Keratinocyte (primary cell): Measurements from ENCODE around the gene ABCC9. TPM values are rescaled to one million over a fixed set of nuclear protein-coding genes. Genes with fewer than 3 reads are reported as not detected.

Experiments used
- DNase-seq: peaks from one replicate; pipeline ENCODE4 v3.0.0-alpha.2; 2011; ENCODE audit warnings: low read depth, missing footprints, low spot score
- FAIRE-seq: peaks from 2 replicates; lab custom pipeline; 2011; peaks lifted over from hg19 to GRCh38; lab: Jason Lieb, UNC
- H2AFZ ChIP-seq: 2 replicates; pipeline ENCODE4 v1.6.0; 2012; ENCODE audit warnings: low read length, control low read depth, inconsistent platforms; ENCODE audit not compliant: control insufficient read depth
- H3K27ac ChIP-seq: 2 replicates; pipeline ENCODE4 v1.5.1; 2011; ENCODE audit warnings: low read length; ENCODE audit not compliant: control insufficient read depth, insufficient read depth
- H3K27me3 ChIP-seq: 3 replicates; pipeline ENCODE4 v1.6.0; 2011; ENCODE audit warnings: low read length; ENCODE audit not compliant: control insufficient read depth, insufficient read depth; ENCODE audit errors: extremely low read depth
- H3K36me3 ChIP-seq, 2 experiments: 2 replicates in 1 of 2; 3 replicates in 1 of 2; pipeline ENCODE4 v1.5.1; 2011; ENCODE audit warnings: low read length in 2 of 2, mild to moderate bottlenecking in 1 of 2; ENCODE audit not compliant: control insufficient read depth in 2 of 2, insufficient read depth in 2 of 2; ENCODE audit errors: extremely low read depth in 1 of 2
- H3K4me1 ChIP-seq: 3 replicates; pipeline ENCODE4 v1.5.1; 2011; ENCODE audit warnings: low read length; ENCODE audit not compliant: control insufficient read depth, insufficient read depth; ENCODE audit errors: extremely low read depth
- H3K4me2 ChIP-seq: 3 replicates; pipeline ENCODE4 v1.6.0; 2011; ENCODE audit warnings: low read depth, low read length; ENCODE audit not compliant: control insufficient read depth, insufficient read depth; ENCODE audit errors: extremely low read depth
- H3K4me3 ChIP-seq, 3 experiments: fragments of 200-600 bp in 1 of 3; sonication (generic) in 1 of 3; 2 replicates in 2 of 3; 3 replicates in 1 of 3; pipeline ENCODE4 v1.5.1; 2011 to 2016; ENCODE audit warnings: low read length in 3 of 3, mild to moderate bottlenecking in 3 of 3, control low read depth in 2 of 3, inconsistent platforms in 1 of 3, low read depth in 1 of 3, mixed read lengths in 1 of 3, mixed run types in 1 of 3, moderate library complexity in 1 of 3; ENCODE audit not compliant: control insufficient read depth in 2 of 3, insufficient read depth in 2 of 3; ENCODE audit errors: extremely low read depth in 1 of 3
- H3K79me2 ChIP-seq: 2 replicates; pipeline ENCODE4 v1.6.0; 2012; ENCODE audit warnings: low read length; ENCODE audit not compliant: control insufficient read depth, insufficient read depth
- H3K9ac ChIP-seq: 3 replicates; pipeline ENCODE4 v1.6.0; 2011; ENCODE audit warnings: low read length; ENCODE audit not compliant: control insufficient read depth, insufficient read depth; ENCODE audit errors: extremely low read depth
- H3K9me1 ChIP-seq: 3 replicates; pipeline ENCODE4 v1.6.0; 2011; ENCODE audit warnings: low read length; ENCODE audit not compliant: control insufficient read depth, insufficient read depth; ENCODE audit errors: extremely low read depth
- H3K9me3 ChIP-seq: 2 replicates; pipeline ENCODE4 v1.5.1; 2012; ENCODE audit warnings: low read depth, low read length; ENCODE audit not compliant: control insufficient read depth
- H4K20me1 ChIP-seq: 3 replicates; pipeline ENCODE4 v1.6.0; 2011; ENCODE audit warnings: low read length; ENCODE audit not compliant: control insufficient read depth, insufficient read depth; ENCODE audit errors: extremely low read depth
- CTCF ChIP-seq, 3 experiments: IDR thresholded peaks in 1 of 3; conservative IDR thresholded peaks in 1 of 3; optimal IDR thresholded peaks in 1 of 3; 2 replicates in 2 of 3; 3 replicates in 1 of 3; pipeline versions ENCODE3 to v1.5.1; 2011; ENCODE audit warnings: low read length in 3 of 3, mild to moderate bottlenecking in 3 of 3, moderate library complexity in 2 of 3, control low read depth in 1 of 3, inconsistent platforms in 1 of 3; ENCODE audit not compliant: insufficient read depth in 2 of 3; ENCODE audit errors: extremely low read depth in 1 of 3
- EZH2 ChIP-seq: IDR thresholded peaks from one replicate; pipeline ENCODE4 v1.6.1; 2012; ENCODE audit warnings: inconsistent platforms, mild to moderate bottlenecking, low read length, moderate library complexity
- dilution Hi-C: fragments of 300-500 bp; cut with MboI; formaldehyde crosslinking; loops from one replicate; pipeline ENCODE4 v1.7.0; 2020; ENCODE audit warnings: low sequenced_read_pairs; ENCODE audit not compliant: extremely low pct_ligation_motif_present
- polyA plus RNA-seq, 5 experiments: library from polyadenylated mRNA; depleted of rRNA in 3 of 5; stranded (reverse) in 3 of 5; stranded (forward) in 1 of 5; unstranded in 1 of 5; fragments of >200 nt; gene quantifications; 1 replicate in 1 of 5; 2 replicates in 3 of 5; 3 replicates in 1 of 5; pipeline versions ENCODE4 v1.2.1 to v1.2.3, GENCODE V29; 2011 to 2012; ENCODE audit warnings: missing spikeins in 2 of 5, low read depth in 1 of 5, low replicate concordance in 1 of 5

ABCC9 gene
- polyA plus RNA-seq, 1 donor (not counting 4 experiments of a cell fraction or from before 2014, with no cell fraction given), result not detected

GRCh38 chr12:21814814-21815213, 126.4 kb downstream of the ABCC9 start:
- no peak overlapping the region for H3K4me2 ChIP-seq
- FAIRE-seq (no peak), DNase-seq (no peak)
- no peaks in the 10 kb centered on the region for H3K36me3 ChIP-seq
- H3K27ac ChIP-seq, result no peak overlapping the region
- no peaks in the 10 kb centered on the region for H3K79me2 ChIP-seq
- H4K20me1 ChIP-seq, result no peaks in the 10 kb centered on the region
- no peak overlapping the region for H2AFZ ChIP-seq
- H3K4me1 ChIP-seq, result peaks cover 6% of the 10 kb centered on the region
- H3K9me3 ChIP-seq, result no peaks in the 10 kb centered on the region
- TF ChIP-seq CTCF (optimal IDR thresholded peaks at IDR 0.05 in 1 of 3, IDR thresholded peaks at IDR 0.05 in 1 of 3, conservative IDR thresholded peaks at IDR 0.05 in 1 of 3; ENCODE audit: extremely low read depth in 1 of 3, insufficient read depth in 2 of 3, low read length in 3 of 3) (no peak), EZH2 (no peak)
- no peaks in the 10 kb centered on the region for H3K9me1 ChIP-seq
- H3K27me3 ChIP-seq, result no peaks in the 10 kb centered on the region
- dilution Hi-C loops, result no loop called here
- H3K9ac ChIP-seq, result no peak overlapping the region
- no peak overlapping the region for H3K4me3 ChIP-seq

- Histone ChIP-seq H3K9me1 (no peaks in the 10 kb centered on the region), H3K36me3 (no peaks in the 10 kb centered on the region), H3K27me3 (no peaks in the 10 kb centered on the region), H2AFZ (no peak overlapping the region), H3K4me3 (no peak overlapping the region), H3K9me3 (no peaks in the 10 kb centered on the region), H4K20me1 (no peaks in the 10 kb centered on the region), H3K27ac (no peak overlapping the region), H3K79me2 (no peaks in the 10 kb centered on the region), H3K4me2 (no peak overlapping the region), H3K9ac (no peak overlapping the region), H3K4me1 (peaks cover 6% of the 10 kb centered on the region)
- DNase-seq (no peak), FAIRE-seq (no peak)
- no peak for TF ChIP-seq EZH2
- dilution Hi-C loops, result no loop called here
These were observed 126.9 kb downstream of the ABCC9 start for GRCh38 chr12:21814327-21814726.

GRCh38 chr12:21813751-21814150, 127.5 kb downstream of the ABCC9 start:
- no peaks in the 10 kb centered on the region for H3K9me1 ChIP-seq
- no peak for FAIRE-seq
- dilution Hi-C loops, result no loop called here
- H3K79me2 ChIP-seq, result no peaks in the 10 kb centered on the region
- no peak for DNase-seq
- TF ChIP-seq CTCF (optimal IDR thresholded peaks at IDR 0.05 in 1 of 3, IDR thresholded peaks at IDR 0.05 in 1 of 3, conservative IDR thresholded peaks at IDR 0.05 in 1 of 3; ENCODE audit: extremely low read depth in 1 of 3, insufficient read depth in 2 of 3, low read length in 3 of 3) (no peak), EZH2 (no peak)
- H3K9me3 ChIP-seq, result no peaks in the 10 kb centered on the region
- H3K4me3 ChIP-seq, result no peak overlapping the region
- H3K4me2 ChIP-seq, result no peak overlapping the region
- H2AFZ ChIP-seq, result no peak overlapping the region
- H4K20me1 ChIP-seq, result no peaks in the 10 kb centered on the region
- no peak overlapping the region for H3K27ac ChIP-seq
- no peak overlapping the region for H3K9ac ChIP-seq
- no peaks in the 10 kb centered on the region for H3K36me3 ChIP-seq
- no peaks in the 10 kb centered on the region for H3K27me3 ChIP-seq
- H3K4me1 ChIP-seq, result peaks cover 3% of the 10 kb centered on the region
